ENCODE data around the gene RASGEF1C.

RASGEF1C gene

DNA sequence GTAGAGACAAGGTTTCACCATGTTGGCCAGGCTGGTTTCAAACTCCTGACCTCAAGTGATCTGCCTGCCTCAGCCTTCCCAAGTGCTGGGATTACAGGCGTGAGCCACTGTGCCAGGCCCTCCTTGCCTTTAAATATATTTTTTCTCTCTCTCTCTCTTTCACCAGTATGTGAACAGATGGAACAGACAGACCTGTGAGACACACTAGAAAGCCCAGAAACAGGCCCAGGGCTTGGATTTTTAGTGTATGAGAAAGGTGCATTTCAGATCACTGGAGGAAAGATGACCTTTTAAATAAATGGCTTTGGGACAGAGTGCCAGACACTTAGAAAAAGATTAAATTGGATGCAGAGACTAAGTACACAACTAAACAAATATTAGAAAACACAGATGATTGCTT lies 3.1 kb downstream of the RASGEF1C start:
- TF ChIP-seq, protein P1, sequence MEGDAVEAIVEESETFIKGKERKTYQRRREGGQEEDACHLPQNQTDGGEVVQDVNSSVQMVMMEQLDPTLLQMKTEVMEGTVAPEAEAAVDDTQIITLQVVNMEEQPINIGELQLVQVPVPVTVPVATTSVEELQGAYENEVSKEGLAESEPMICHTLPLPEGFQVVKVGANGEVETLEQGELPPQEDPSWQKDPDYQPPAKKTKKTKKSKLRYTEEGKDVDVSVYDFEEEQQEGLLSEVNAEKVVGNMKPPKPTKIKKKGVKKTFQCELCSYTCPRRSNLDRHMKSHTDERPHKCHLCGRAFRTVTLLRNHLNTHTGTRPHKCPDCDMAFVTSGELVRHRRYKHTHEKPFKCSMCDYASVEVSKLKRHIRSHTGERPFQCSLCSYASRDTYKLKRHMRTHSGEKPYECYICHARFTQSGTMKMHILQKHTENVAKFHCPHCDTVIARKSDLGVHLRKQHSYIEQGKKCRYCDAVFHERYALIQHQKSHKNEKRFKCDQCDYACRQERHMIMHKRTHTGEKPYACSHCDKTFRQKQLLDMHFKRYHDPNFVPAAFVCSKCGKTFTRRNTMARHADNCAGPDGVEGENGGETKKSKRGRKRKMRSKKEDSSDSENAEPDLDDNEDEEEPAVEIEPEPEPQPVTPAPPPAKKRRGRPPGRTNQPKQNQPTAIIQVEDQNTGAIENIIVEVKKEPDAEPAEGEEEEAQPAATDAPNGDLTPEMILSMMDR (IDR thresholded peaks at IDR 0.05; ENCODE audit: borderline replicate concordance, insufficient read depth, low read depth, low read length) = no peak
- no peak overlapping the region for H3K4me3 ChIP-seq (ENCODE audit: low read depth, low read length)

DNA sequence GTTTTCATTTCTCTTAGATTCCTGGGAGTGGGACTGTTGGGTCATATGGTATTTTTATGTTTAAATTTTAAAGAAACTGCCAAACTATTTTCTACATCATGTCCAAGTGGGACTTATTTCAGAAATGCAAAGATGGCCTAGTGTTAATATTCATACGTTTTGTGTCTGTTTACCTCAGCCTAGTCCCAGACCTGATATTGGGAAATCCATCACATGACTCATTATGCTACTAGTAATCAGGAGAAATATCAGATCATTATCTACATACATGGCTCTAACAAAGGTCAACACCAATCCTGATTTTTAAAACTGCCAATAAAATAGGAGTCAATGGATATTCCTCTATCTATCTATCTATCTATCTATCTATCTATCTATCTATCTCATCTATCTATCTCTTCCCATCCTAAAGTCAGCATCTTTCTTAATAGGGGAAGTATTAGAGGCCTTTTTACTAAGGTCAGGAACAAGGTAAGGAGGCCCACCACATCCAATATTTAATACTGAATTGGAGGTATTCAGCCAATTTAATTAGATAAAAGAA lies 4.7 kb downstream of the RASGEF1C start:
- no peak overlapping the region for H3K4me3 ChIP-seq (ENCODE audit: low read depth, low read length)
- TF ChIP-seq, protein P1 (IDR thresholded peaks at IDR 0.05; ENCODE audit: borderline replicate concordance, insufficient read depth, low read depth, low read length) = no peak

DNA sequence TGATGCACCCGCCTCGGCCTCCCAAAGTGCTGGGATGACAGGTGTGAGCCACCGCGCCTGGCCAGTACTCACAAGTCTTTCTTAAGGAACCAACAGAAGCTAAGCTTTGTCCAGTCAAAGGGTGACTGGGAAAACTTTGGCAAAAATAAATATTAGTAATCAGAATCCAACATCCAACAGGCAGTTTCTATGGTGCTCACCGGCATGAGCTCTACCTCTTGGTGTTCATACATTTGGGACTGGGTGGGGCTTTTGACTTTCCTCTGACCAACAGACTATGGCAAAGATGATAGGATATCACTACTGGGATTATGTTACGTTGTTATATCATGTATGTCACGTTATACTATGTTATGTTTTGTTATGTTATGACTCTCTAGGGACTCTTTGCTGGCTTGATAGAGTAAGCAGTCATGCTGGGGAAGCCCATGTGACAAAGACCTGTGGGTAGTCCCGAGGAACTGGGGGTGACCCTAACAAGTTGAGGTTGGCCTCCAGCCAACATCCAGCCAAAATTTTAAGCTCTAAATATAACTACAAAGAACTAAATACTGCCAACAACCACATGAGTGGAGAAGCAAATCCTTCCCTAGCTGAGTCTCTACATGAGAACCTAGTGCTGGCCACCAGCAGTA lies 6.0 kb downstream of the RASGEF1C start:
- no peak overlapping the region for H3K4me3 ChIP-seq (ENCODE audit: low read depth, low read length)
- TF ChIP-seq, protein P1 (IDR thresholded peaks at IDR 0.05; ENCODE audit: borderline replicate concordance, insufficient read depth, low read depth, low read length) = no peak

DNA sequence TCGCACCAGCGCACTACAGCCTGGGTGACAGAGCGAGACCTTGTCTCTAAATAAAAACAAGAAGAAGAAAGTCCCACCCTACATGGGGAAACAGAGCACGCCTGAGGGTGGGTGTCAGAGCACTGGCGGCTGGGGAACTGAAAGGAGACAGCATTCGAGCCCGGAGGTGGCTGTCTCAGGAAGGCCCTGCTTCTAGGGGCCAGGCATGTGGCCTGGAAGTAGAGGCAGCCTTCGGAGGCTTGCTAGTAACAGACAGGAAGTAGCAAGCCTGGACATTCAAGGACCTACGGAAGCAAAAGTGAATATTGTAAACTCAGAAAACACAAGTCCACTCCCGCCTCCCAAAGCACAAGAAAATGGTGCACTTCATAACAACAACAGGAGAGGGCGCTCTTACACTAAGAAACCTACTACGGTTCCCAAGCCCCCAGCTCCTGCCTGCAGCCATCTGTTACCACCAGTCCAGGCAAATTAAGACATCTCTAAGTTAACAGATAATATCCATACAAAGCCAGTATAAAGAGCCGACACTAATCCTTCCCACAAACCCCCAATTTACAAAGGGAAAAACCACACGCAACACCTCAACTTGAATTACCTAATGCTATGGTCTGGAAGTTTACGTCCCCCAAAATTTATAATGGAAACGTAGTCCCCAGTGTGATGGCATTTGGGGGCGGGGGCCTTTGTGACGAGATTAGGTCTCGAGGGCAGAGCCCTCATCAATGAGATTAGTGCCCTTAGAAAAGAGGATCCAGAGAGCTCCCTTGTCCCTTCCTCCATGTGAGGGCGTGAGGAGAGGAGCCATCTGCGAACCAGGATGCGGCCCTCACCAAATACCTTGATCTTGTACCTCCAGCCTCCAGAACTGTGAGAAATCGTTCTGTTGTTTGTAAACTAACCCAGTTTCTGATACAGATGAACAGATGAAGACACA lies 7.7 kb downstream of the RASGEF1C start:
- H3K4me3 ChIP-seq (ENCODE audit: low read depth, low read length) = no peak overlapping the region
- TF ChIP-seq, protein P1 (IDR thresholded peaks at IDR 0.05; ENCODE audit: borderline replicate concordance, insufficient read depth, low read depth, low read length) = peak; percentile 19; the same call in 1 of the 2 replicates

DNA sequence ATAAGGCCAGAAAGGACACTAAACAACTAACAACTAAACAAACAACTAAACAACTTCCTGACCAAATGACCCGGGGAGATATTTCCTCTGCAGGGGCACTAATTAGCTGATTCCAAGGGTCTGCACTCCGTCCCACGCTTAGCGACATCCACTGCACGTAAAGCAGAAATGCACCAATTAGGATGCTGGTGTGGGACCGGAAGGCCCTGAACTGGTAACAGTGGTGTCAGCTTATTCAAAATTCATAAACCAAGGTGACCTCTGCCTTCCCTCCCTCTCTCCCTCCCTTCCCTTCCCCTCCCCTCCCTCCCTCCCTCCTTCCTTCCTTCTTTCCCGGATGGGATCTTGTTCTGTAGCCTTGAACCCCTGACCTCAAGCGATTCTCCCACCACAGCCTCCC lies 9.6 kb downstream of the RASGEF1C start:
- TF ChIP-seq, protein P1 (IDR thresholded peaks at IDR 0.05; ENCODE audit: borderline replicate concordance, insufficient read depth, low read depth, low read length) = no peak
- no peak overlapping the region for H3K4me3 ChIP-seq (ENCODE audit: low read depth, low read length)

DNA sequence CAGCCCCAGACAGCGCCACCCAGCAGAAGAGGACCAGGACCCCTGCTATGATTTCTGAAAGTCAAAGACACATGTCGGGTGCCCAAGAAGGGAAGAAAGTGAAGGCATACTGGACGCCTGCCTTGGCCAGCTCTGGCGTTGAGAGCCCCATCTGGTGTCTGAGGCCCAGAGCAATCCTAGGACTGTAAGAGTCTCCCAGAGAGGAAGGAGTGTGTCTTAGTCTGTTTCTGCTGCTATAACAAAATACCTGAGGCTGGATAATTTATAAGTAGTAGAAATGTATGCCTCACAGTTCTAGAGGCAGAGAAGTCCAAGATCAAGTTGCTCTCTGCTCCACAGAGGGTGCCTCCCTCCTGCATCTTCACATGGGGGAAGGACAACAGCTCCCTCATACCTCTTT lies 10.8 kb downstream of the RASGEF1C start:
- TF ChIP-seq, protein P1 (IDR thresholded peaks at IDR 0.05; ENCODE audit: borderline replicate concordance, insufficient read depth, low read depth, low read length) = no peak
- H3K4me3 ChIP-seq (ENCODE audit: low read depth, low read length) = no peak overlapping the region
